GM23248 (cell line): Measurements from ENCODE around the gene GOLGA8A.

ENCODE experiments used
- EZH2 ChIP-seq: fragments of 200-600 bp; sonication (generic); IDR thresholded peaks from 2 replicates; pipeline ENCODE4 v1.6.1; 2018; ENCODE audit warnings: antibody characterized with exemption, mild to moderate bottlenecking; ENCODE audit not compliant: insufficient read depth, poor library complexity, severe bottlenecking
- EZH2phosphoT487 ChIP-seq: fragments of 200-600 bp; sonication (generic); IDR thresholded peaks from 2 replicates; pipeline ENCODE4 v1.6.1; 2018; ENCODE audit warnings: antibody characterized with exemption, moderate library complexity, mild to moderate bottlenecking, low read depth; ENCODE audit not compliant: insufficient read depth

DNA sequence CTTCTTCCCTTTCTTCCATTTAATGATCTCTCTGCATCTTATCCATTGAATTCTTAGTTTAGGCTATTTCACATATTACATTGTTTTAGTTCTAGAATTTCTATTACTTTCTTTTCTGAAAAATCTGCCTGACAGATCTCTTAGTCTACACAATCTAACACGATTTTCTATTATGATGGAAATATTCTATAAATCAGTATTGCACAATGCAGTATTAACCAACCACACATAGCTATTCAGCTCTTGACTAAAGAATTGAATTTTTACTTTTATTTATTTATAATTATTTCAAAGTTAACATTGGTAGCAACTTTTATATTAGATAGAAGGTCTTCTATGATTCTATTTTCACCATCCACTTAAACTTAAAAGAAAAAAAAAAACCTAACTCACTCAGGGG, 36.2 kb upstream of the GOLGA8A start:
- TF ChIP-seq EZH2 (no peak), EZH2phosphoT487 (no peak)
